GM23248 (cell line): ENCODE measurements around the gene GIGYF1.

Experiments used
- EZH2 ChIP-seq: fragments of 200-600 bp; sonication (generic); IDR thresholded peaks from 2 replicates; pipeline ENCODE4 v1.6.1; 2018; ENCODE audit warnings: antibody characterized with exemption, mild to moderate bottlenecking; ENCODE audit not compliant: insufficient read depth, poor library complexity, severe bottlenecking
- EZH2phosphoT487 ChIP-seq: fragments of 200-600 bp; sonication (generic); IDR thresholded peaks from 2 replicates; pipeline ENCODE4 v1.6.1; 2018; ENCODE audit warnings: antibody characterized with exemption, moderate library complexity, mild to moderate bottlenecking, low read depth; ENCODE audit not compliant: insufficient read depth

DNA sequence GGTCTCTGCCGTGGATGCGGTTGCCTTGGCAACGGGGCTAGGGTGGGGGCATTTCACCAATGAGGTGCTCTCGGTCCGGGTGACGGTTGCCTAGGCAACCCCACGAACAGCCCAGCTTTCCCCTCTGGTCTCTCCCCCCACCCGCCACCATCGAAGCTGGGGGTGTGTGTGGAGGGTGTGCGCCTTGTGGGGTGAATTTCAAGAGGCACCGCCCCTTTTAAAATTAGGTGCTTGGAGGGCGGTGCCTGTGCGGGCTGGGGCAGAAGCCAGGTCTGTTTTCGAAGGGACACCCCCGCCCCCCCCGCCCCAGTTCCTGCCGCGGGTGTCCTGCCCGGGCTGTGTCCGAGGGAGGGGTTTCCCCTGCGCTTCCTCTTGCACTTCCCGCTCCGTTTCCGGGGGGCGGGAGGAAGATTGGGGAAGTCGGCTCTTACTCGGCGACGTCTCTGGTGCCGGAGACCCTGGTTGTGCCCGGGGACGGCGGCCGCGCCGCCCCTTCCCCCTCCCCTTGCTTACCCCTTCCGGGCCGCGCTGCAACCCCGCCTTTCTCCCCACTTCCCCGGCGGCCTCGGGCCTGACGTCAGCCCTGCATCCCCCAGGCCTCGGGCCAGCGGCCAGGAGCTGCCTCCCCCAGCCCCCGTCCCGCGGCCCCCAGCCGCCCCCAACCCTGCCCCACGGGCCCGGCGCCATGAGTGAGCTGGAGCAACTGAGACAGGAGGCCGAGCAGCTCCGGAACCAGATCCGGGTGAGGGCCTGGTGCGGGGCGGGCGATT is 18.3 kb downstream of the GIGYF1 start:
- TF ChIP-seq EZH2 (no peak), EZH2phosphoT487 (no peak)
